Mesendoderm (in vitro differentiated cells): ENCODE results near the gene DNAL1.

ENCODE experiments used
- DNase-seq: peaks from one replicate; pipeline ENCODE4 v3.0.0; 2013
- H2AK5ac ChIP-seq: 2 replicates; pipeline ENCODE4 v1.6.1; 2013; ENCODE audit warnings: low read length, inconsistent platforms
- H2BK120ac ChIP-seq: 2 replicates; pipeline ENCODE4 v1.6.1; 2013; ENCODE audit warnings: low read depth, mild to moderate bottlenecking, low read length, moderate library complexity, mixed read lengths
- H2BK15ac ChIP-seq: replicated peaks from 2 replicates; pipeline ENCODE4 v1.6.1; 2013; ENCODE audit warnings: low read depth, mild to moderate bottlenecking, moderate library complexity
- H2BK5ac ChIP-seq: 2 replicates; pipeline ENCODE4 v1.6.1; 2013; ENCODE audit warnings: low read length, inconsistent platforms
- H3K18ac ChIP-seq: 2 replicates; pipeline ENCODE4 v1.6.1; 2013; ENCODE audit warnings: mild to moderate bottlenecking, low read length, mixed read lengths
- H3K23ac ChIP-seq: one replicate; pipeline ENCODE4 v1.6.1; 2013; ENCODE audit warnings: low read length
- H3K27ac ChIP-seq: 2 replicates; pipeline ENCODE4 v1.5.1; 2013; ENCODE audit warnings: low read depth, mild to moderate bottlenecking, inconsistent platforms, low read length, moderate library complexity
- H3K27me3 ChIP-seq: 2 replicates; pipeline ENCODE4 v1.6.1; 2013; ENCODE audit warnings: low read length, control low read depth, mild to moderate bottlenecking, inconsistent platforms; ENCODE audit not compliant: insufficient read depth, poor library complexity
- H3K36me3 ChIP-seq: 2 replicates; pipeline ENCODE4 v1.6.1; 2013; ENCODE audit warnings: low read length, inconsistent platforms; ENCODE audit not compliant: control insufficient read depth, insufficient read depth
- H3K4ac ChIP-seq: one replicate; pipeline ENCODE4 v1.6.1; 2013; ENCODE audit warnings: low read depth, mild to moderate bottlenecking, low read length, moderate library complexity
- H3K4me1 ChIP-seq: 2 replicates; pipeline ENCODE4 v1.6.1; 2013; ENCODE audit warnings: low read depth, low read length, inconsistent platforms; ENCODE audit not compliant: control insufficient read depth
- H3K4me2 ChIP-seq: 2 replicates; pipeline ENCODE4 v1.6.1; 2013; ENCODE audit warnings: low read length
- H3K4me3 ChIP-seq: 2 replicates; pipeline ENCODE4 v1.5.1; 2013; ENCODE audit warnings: mild to moderate bottlenecking, low read length
- H3K56ac ChIP-seq: one replicate; pipeline ENCODE4 v1.6.1; 2013; ENCODE audit warnings: low read length
- H3K79me1 ChIP-seq: 2 replicates; pipeline ENCODE4 v1.6.1; 2013; ENCODE audit warnings: low read length, inconsistent platforms
- H3K79me2 ChIP-seq: 2 replicates; pipeline ENCODE4 v1.6.1; 2013; ENCODE audit warnings: mild to moderate bottlenecking, low read length; ENCODE audit not compliant: control insufficient read depth, insufficient read depth
- H3K9ac ChIP-seq: 2 replicates; pipeline ENCODE4 v1.6.1; 2013; ENCODE audit warnings: low read length, inconsistent platforms
- H4K5ac ChIP-seq: one replicate; pipeline ENCODE4 v1.6.1; 2013; ENCODE audit warnings: low read length
- H4K8ac ChIP-seq: one replicate; pipeline ENCODE4 v1.6.1; 2013; ENCODE audit warnings: low read depth, mild to moderate bottlenecking, control low read depth, low read length, moderate library complexity
- WGBS: extraction: QIAGEN DNeasy Blood & Tissue Kit; methylation state at CpG from one replicate; pipeline ENCODE4 v1.1.7; 2013; ENCODE audit warnings: low lambda C conversion rate, missing lambda C conversion rate; ENCODE audit not compliant: insufficient coverage; ENCODE audit errors: extremely low coverage; 5-methylcytosine and 5-hydroxymethylcytosine counted together

DNAL1 gene

GRCh38 chr14:73612339-73613045 is 32.3 kb upstream of the DNAL1 start, which contains the start of gene ACOT6:
TSS of gene ACOT6 (plus strand) at chr14:73612517. CDS start at chr14:73612572, 55 bp downstream.
- H3K79me2 ChIP-seq, result no peaks in the 10 kb centered on the region
- H2BK5ac ChIP-seq, result no peak within 1 kb of the TSS
- H2BK120ac ChIP-seq, result no peak within 1 kb of the TSS
- no peak within 1 kb of the TSS for H2AK5ac ChIP-seq
- no peak within 1 kb of the TSS for H2BK15ac ChIP-seq
- no peaks in the 10 kb centered on the region for H3K79me1 ChIP-seq
- WGBS, result no CpG with 5 or more reads among the region's 84 CpGs
- H3K4me2 ChIP-seq, result peak within 1 kb of the TSS; percentile 83
- peaks cover 2% of the 10 kb centered on the region for H3K27me3 ChIP-seq
- H3K56ac ChIP-seq, result peak within 1 kb of the TSS; percentile 83
- no peaks in the 10 kb centered on the region for H3K36me3 ChIP-seq
- peak within 1 kb of the TSS; percentile 71 for H3K4me3 ChIP-seq
- DNase-seq, result peak; percentile 86
- H4K8ac ChIP-seq, result no peak within 1 kb of the TSS
- H4K5ac ChIP-seq, result no peak within 1 kb of the TSS
- H3K23ac ChIP-seq, result peak within 1 kb of the TSS; percentile 11
- no peak within 1 kb of the TSS for H3K18ac ChIP-seq
- H3K9ac ChIP-seq, result peak within 1 kb of the TSS; percentile 80
- H3K4ac ChIP-seq, result no peak within 1 kb of the TSS
- H3K27ac ChIP-seq, result no peak within 1 kb of the TSS
- H3K4me1 ChIP-seq, result no peaks in the 10 kb centered on the region

- no peaks in the 10 kb centered on the region for H3K79me1 ChIP-seq
- peak overlapping the region; percentile 80 for H3K9ac ChIP-seq
- no peak overlapping the region for H2BK15ac ChIP-seq
- no peak overlapping the region for H2BK120ac ChIP-seq
- no CpG with 5 or more reads among the region's 13 CpGs for WGBS
- H2AK5ac ChIP-seq, result no peak overlapping the region
- H4K8ac ChIP-seq, result no peak overlapping the region
- H3K23ac ChIP-seq, result no peak overlapping the region
- H2BK5ac ChIP-seq, result no peak overlapping the region
- H3K36me3 ChIP-seq, result no peaks in the 10 kb centered on the region
- H3K4me3 ChIP-seq, result no peak overlapping the region
- no peak overlapping the region for H3K4ac ChIP-seq
- H3K4me2 ChIP-seq, result peak overlapping the region; percentile 83
- H3K79me2 ChIP-seq, result no peaks in the 10 kb centered on the region
- H3K27me3 ChIP-seq, result peaks cover 2% of the 10 kb centered on the region
- no peaks in the 10 kb centered on the region for H3K4me1 ChIP-seq
- no peak overlapping the region for H3K18ac ChIP-seq
- no peak overlapping the region for H4K5ac ChIP-seq
- H3K27ac ChIP-seq, result no peak overlapping the region
- no peak for DNase-seq
- H3K56ac ChIP-seq, result peak overlapping the region; percentile 28
These were observed 31.8 kb upstream of the DNAL1 start for GRCh38 chr14:73613046-73613383.

GRCh38 chr14:73613419-73613963 is 31.3 kb upstream of the DNAL1 start:
- no peak overlapping the region for H3K18ac ChIP-seq
- DNase-seq, result no peak
- no peaks in the 10 kb centered on the region for H3K79me1 ChIP-seq
- H3K56ac ChIP-seq, result no peak overlapping the region
- no peak overlapping the region for H3K23ac ChIP-seq
- no peaks in the 10 kb centered on the region for H3K4me1 ChIP-seq
- H2BK15ac ChIP-seq, result no peak overlapping the region
- no peak overlapping the region for H3K4ac ChIP-seq
- WGBS, result no CpG with 5 or more reads among the region's 3 CpGs
- no peaks in the 10 kb centered on the region for H3K79me2 ChIP-seq
- H4K5ac ChIP-seq, result no peak overlapping the region
- no peak overlapping the region for H2BK120ac ChIP-seq
- no peak overlapping the region for H2AK5ac ChIP-seq
- H3K9ac ChIP-seq, result no peak overlapping the region
- H3K27me3 ChIP-seq, result peaks cover 2% of the 10 kb centered on the region
- no peaks in the 10 kb centered on the region for H3K36me3 ChIP-seq
- no peak overlapping the region for H4K8ac ChIP-seq
- H3K4me3 ChIP-seq, result no peak overlapping the region
- no peak overlapping the region for H3K27ac ChIP-seq
- H2BK5ac ChIP-seq, result no peak overlapping the region
- H3K4me2 ChIP-seq, result no peak overlapping the region

GRCh38 chr14:73616831-73617230 is 28.0 kb upstream of the DNAL1 start:
- Histone ChIP-seq H3K4me3 (no peak overlapping the region), H3K27me3 (peaks cover 2% of the 10 kb centered on the region), H2AK5ac (no peak overlapping the region), H3K56ac (no peak overlapping the region), H3K4me1 (no peaks in the 10 kb centered on the region), H3K79me1 (no peaks in the 10 kb centered on the region), H3K4me2 (no peak overlapping the region), H3K79me2 (no peaks in the 10 kb centered on the region), H4K8ac (no peak overlapping the region), H2BK120ac (no peak overlapping the region), H3K18ac (no peak overlapping the region), H3K4ac (no peak overlapping the region), H2BK5ac (no peak overlapping the region), H3K23ac (no peak overlapping the region), H3K36me3 (no peaks in the 10 kb centered on the region), H2BK15ac (no peak overlapping the region), H3K9ac (no peak overlapping the region), H4K5ac (no peak overlapping the region), H3K27ac (no peak overlapping the region)
- WGBS, result no CpG with 5 or more reads among the region's 4 CpGs
- DNase-seq, result no peak

- no peak overlapping the region for H4K5ac ChIP-seq
- H3K4me1 ChIP-seq, result no peaks in the 10 kb centered on the region
- no peak overlapping the region for H2BK15ac ChIP-seq
- H2BK5ac ChIP-seq, result no peak overlapping the region
- H4K8ac ChIP-seq, result no peak overlapping the region
- no peak overlapping the region for H3K56ac ChIP-seq
- H3K79me1 ChIP-seq, result no peaks in the 10 kb centered on the region
- H2BK120ac ChIP-seq, result no peak overlapping the region
- no peaks in the 10 kb centered on the region for H3K79me2 ChIP-seq
- no peak overlapping the region for H3K27ac ChIP-seq
- no peak for DNase-seq
- no peak overlapping the region for H3K4me2 ChIP-seq
- no peak overlapping the region for H2AK5ac ChIP-seq
- no peak overlapping the region for H3K4ac ChIP-seq
- H3K4me3 ChIP-seq, result no peak overlapping the region
- no peak overlapping the region for H3K9ac ChIP-seq
- H3K36me3 ChIP-seq, result no peaks in the 10 kb centered on the region
- no peaks in the 10 kb centered on the region for H3K27me3 ChIP-seq
- no peak overlapping the region for H3K23ac ChIP-seq
- H3K18ac ChIP-seq, result no peak overlapping the region
- WGBS, result no CpG with 5 or more reads among the region's 1 CpG
These were observed 25.3 kb upstream of the DNAL1 start for GRCh38 chr14:73619524-73619923.

GRCh38 chr14:73620268-73620667 is 24.5 kb upstream of the DNAL1 start:
- Histone ChIP-seq H3K4ac (no peak overlapping the region), H3K36me3 (no peaks in the 10 kb centered on the region), H3K4me3 (no peak overlapping the region), H3K4me2 (no peak overlapping the region), H4K5ac (no peak overlapping the region), H3K56ac (no peak overlapping the region), H3K18ac (no peak overlapping the region), H4K8ac (no peak overlapping the region), H3K9ac (no peak overlapping the region), H2AK5ac (no peak overlapping the region), H3K4me1 (no peaks in the 10 kb centered on the region), H3K79me2 (no peaks in the 10 kb centered on the region), H3K27ac (no peak overlapping the region), H3K79me1 (no peaks in the 10 kb centered on the region), H2BK15ac (no peak overlapping the region), H2BK120ac (no peak overlapping the region), H3K27me3 (no peaks in the 10 kb centered on the region), H2BK5ac (no peak overlapping the region), H3K23ac (no peak overlapping the region)
- no peak for DNase-seq
- no CpG with 5 or more reads among the region's 10 CpGs for WGBS
